ENCODE results near the gene ANKRD12. TPM values are rescaled to one million over a fixed set of nuclear protein-coding genes. Genes with fewer than 3 reads are reported as not detected.
A peak's percentile ranks its signal among the peaks of the same experiment; 100 is the strongest.

Gene ANKRD12
- total RNA-seq, 2 experiments from 2014 or later, result 62.5 to 68.4 TPM

- intact Hi-C loops (cut with micrococcal nuclease), result no loop called here
- Mint-ChIP-seq H3K4me1 (ENCODE audit: low read depth) (peaks cover 15% of the 10 kb centered on the region), H3K27ac (no peak overlapping the region), H3K4me3 (no peak overlapping the region), H3K36me3 (ENCODE audit: low read depth) (peaks cover 57% of the 10 kb centered on the region), H3K9me3 (no peaks in the 10 kb centered on the region), H3K27me3 (no peaks in the 10 kb centered on the region)
- POLR2A ChIA-PET, result no interaction called here
- DNase-seq (no peak), ATAC-seq (no peak)
- no peak for TF ChIP-seq CTCF (IDR thresholded peaks at IDR 0.05)
- CTCF ChIA-PET, result no interaction called here
Observed at GRCh38 chr18:9223356-9223755, 86.8 kb downstream of the ANKRD12 start.

- ATAC-seq (no peak), DNase-seq (no peak)
- intact Hi-C loops (cut with micrococcal nuclease), result no loop called here
- no peak for TF ChIP-seq CTCF (IDR thresholded peaks at IDR 0.05)
- Mint-ChIP-seq H3K4me1 (ENCODE audit: low read depth) (peaks cover 32% of the 10 kb centered on the region), H3K27me3 (no peaks in the 10 kb centered on the region), H3K4me3 (no peak overlapping the region), H3K9me3 (peaks cover 10% of the 10 kb centered on the region), H3K36me3 (ENCODE audit: low read depth) (peaks cover 72% of the 10 kb centered on the region), H3K27ac (peak overlapping the region; percentile 9)
- ChIA-PET CTCF (no interaction called here), POLR2A (no interaction called here)
Observed at GRCh38 chr18:9226463-9226862, 89.9 kb downstream of the ANKRD12 start.

- DNase-seq (no peak), ATAC-seq (no peak)
- TF ChIP-seq CTCF (IDR thresholded peaks at IDR 0.05), result no peak
- peaks cover 30% of the 10 kb centered on the region for H3K4me1 Mint-ChIP-seq (ENCODE audit: low read depth)
- ChIA-PET POLR2A (no interaction called here), CTCF (no interaction called here)
- H3K4me3 Mint-ChIP-seq, result no peak overlapping the region
- no peaks in the 10 kb centered on the region for H3K27me3 Mint-ChIP-seq
- intact Hi-C loops (cut with micrococcal nuclease), result no loop called here
- H3K27ac Mint-ChIP-seq, result no peak overlapping the region
- peaks cover 82% of the 10 kb centered on the region for H3K36me3 Mint-ChIP-seq (ENCODE audit: low read depth)
- H3K9me3 Mint-ChIP-seq, result peaks cover 26% of the 10 kb centered on the region
Observed at GRCh38 chr18:9231852-9232486, 95.4 kb downstream of the ANKRD12 start.

GRCh38 chr18:9232977-9233376, 96.4 kb downstream of the ANKRD12 start:
- no peak overlapping the region for H3K27ac Mint-ChIP-seq
- no peak overlapping the region for H3K4me3 Mint-ChIP-seq
- POLR2A ChIA-PET, result no interaction called here
- peaks cover 27% of the 10 kb centered on the region for H3K4me1 Mint-ChIP-seq (ENCODE audit: low read depth)
- DNase-seq (no peak), ATAC-seq (no peak)
- intact Hi-C loops (cut with micrococcal nuclease), result no loop called here
- CTCF ChIA-PET, result no interaction called here
- H3K36me3 Mint-ChIP-seq (ENCODE audit: low read depth), result peaks cover 84% of the 10 kb centered on the region
- no peak for TF ChIP-seq CTCF (IDR thresholded peaks at IDR 0.05)
- peaks cover 26% of the 10 kb centered on the region for H3K9me3 Mint-ChIP-seq
- H3K27me3 Mint-ChIP-seq, result no peaks in the 10 kb centered on the region

GRCh38 chr18:9233771-9234440, 97.3 kb downstream of the ANKRD12 start:
- ATAC-seq, result no peak
- peak overlapping the region; percentile 23 for H3K27ac Mint-ChIP-seq
- H3K4me1 Mint-ChIP-seq (ENCODE audit: low read depth), result peaks cover 19% of the 10 kb centered on the region
- H3K36me3 Mint-ChIP-seq (ENCODE audit: low read depth), result peaks cover 81% of the 10 kb centered on the region
- TF ChIP-seq CTCF (IDR thresholded peaks at IDR 0.05), result no peak
- H3K9me3 Mint-ChIP-seq, result peaks cover 26% of the 10 kb centered on the region
- intact Hi-C loops (cut with micrococcal nuclease), result no loop called here
- POLR2A ChIA-PET, result no interaction called here
- H3K4me3 Mint-ChIP-seq, result no peak overlapping the region
- CTCF ChIA-PET, result no interaction called here
- no peaks in the 10 kb centered on the region for H3K27me3 Mint-ChIP-seq
- no peak for DNase-seq
